Natural killer cell (primary cell): Measurements from ENCODE around the gene GCNT2. TPM values are rescaled to one million over a fixed set of nuclear protein-coding genes. Genes with fewer than 3 reads are reported as not detected.

Experiments
- ATAC-seq, 3 donors: fragments of 150-1000 bp in 2 of 3; fragments of 200-7000 bp in 1 of 3; cut with Tn5 transposase; 1 replicate in 1 of 3; 2 replicates in 2 of 3; pipeline ENCODE4 v1.10.0; 2021; ENCODE audit warnings: mild to moderate bottlenecking in 2 of 3, moderate library complexity in 2 of 3
- DNase-seq, 2 donors: peaks; one replicate each; pipeline versions ENCODE4 v3.0.0 to v3.0.0-alpha.2; 2013 to 2021; ENCODE audit warnings: mixed read lengths in 1 of 2
- H3K27ac ChIP-seq: one replicate; pipeline ENCODE4 v1.5.1; 2013; ENCODE audit warnings: mild to moderate bottlenecking, low read length
- H3K27me3 ChIP-seq: one replicate; pipeline ENCODE4 v1.6.1; 2013; ENCODE audit warnings: low read length; ENCODE audit not compliant: control insufficient read depth, insufficient read depth
- H3K36me3 ChIP-seq: one replicate; pipeline ENCODE4 v1.6.1; 2013; ENCODE audit warnings: low read length; ENCODE audit not compliant: control insufficient read depth, insufficient read depth
- H3K4me1 ChIP-seq: one replicate; pipeline ENCODE4 v1.6.1; 2013; ENCODE audit warnings: low read length; ENCODE audit not compliant: control insufficient read depth, insufficient read depth
- H3K4me3 ChIP-seq: one replicate; pipeline ENCODE4 v1.5.1; 2013; ENCODE audit warnings: low read length
- H3K9me3 ChIP-seq: one replicate; pipeline ENCODE4 v1.6.1; 2013; ENCODE audit warnings: low read length; ENCODE audit not compliant: control insufficient read depth, insufficient read depth
- H3K27ac Mint-ChIP-seq, 2 donors: one replicate each; pipeline ENCODE4 v1.8.0; 2022; ENCODE audit warnings: mild to moderate bottlenecking in 2 of 2, mixed read lengths in 2 of 2, moderate library complexity in 1 of 2
- H3K27me3 Mint-ChIP-seq, 2 donors: one replicate each; pipeline ENCODE4 v1.8.0; 2022; ENCODE audit warnings: low read depth in 2 of 2, mixed read lengths in 2 of 2
- H3K36me3 Mint-ChIP-seq: one replicate; pipeline ENCODE4 v1.8.0; 2022; ENCODE audit warnings: mixed read lengths
- H3K4me1 Mint-ChIP-seq, 2 donors: one replicate each; pipeline ENCODE4 v1.8.0; 2022; ENCODE audit warnings: mixed read lengths in 2 of 2
- H3K4me3 Mint-ChIP-seq: one replicate; pipeline ENCODE4 v1.8.0; 2022; ENCODE audit warnings: mild to moderate bottlenecking, moderate library complexity, mixed read lengths
- H3K9me3 Mint-ChIP-seq, 2 donors: one replicate each; pipeline ENCODE4 v1.8.0; 2022; ENCODE audit warnings: mixed read lengths in 2 of 2
- CTCF ChIP-seq: fragments of 200-600 bp; IDR thresholded peaks from one replicate; pipeline ENCODE4 v1.8.0; 2022; ENCODE audit warnings: antibody characterized with exemption
- WGBS: methylation state at CpG from one replicate; pipeline ENCODE4 v1.1.7; 2013; ENCODE audit warnings: missing lambda C conversion rate; ENCODE audit not compliant: insufficient coverage; 5-methylcytosine and 5-hydroxymethylcytosine counted together
- intact Hi-C: fragments of 100-400 bp; cut with micrococcal nuclease; formaldehyde crosslinking; loops from one replicate; pipeline ENCODE4 v1.14.2; 2022
- total RNA-seq, 4 donors: library from RNA; stranded (reverse); fragments of 120-200 nt in 1 of 4; gene quantifications; one replicate each; pipeline versions ENCODE4 v1.2.3 to v1.2.4, GENCODE V29; 2013 to 2022

Gene GCNT2
- total RNA-seq, 3 donors from 2014 or later (not counting 1 experiment from before 2014, with no cell fraction given) = 0.79 to 4.7 (median 0.80) TPM

- Histone ChIP-seq H3K27me3 (no peaks in the 10 kb centered on the region), H3K27ac (no peak overlapping the region), H3K9me3 (no peaks in the 10 kb centered on the region), H3K4me3 (no peak overlapping the region), H3K36me3 (no peaks in the 10 kb centered on the region), H3K4me1 (no peaks in the 10 kb centered on the region)
- intact Hi-C loops = no loop called here
- Mint-ChIP-seq H3K4me1 (no peaks in the 10 kb centered on the region), H3K4me3 (no peak overlapping the region), H3K27me3 (peaks cover 4 to 10% of the 10 kb centered on the region in 2 donors), H3K27ac (no peak overlapping the region), H3K9me3 (no peaks in the 10 kb centered on the region), H3K36me3 (no peaks in the 10 kb centered on the region)
- ATAC-seq = no peak
- DNase-seq = no peak
- no peak for TF ChIP-seq CTCF
- 93% methylated on average over 2 of the region's 2 CpGs for WGBS
Measured at GRCh38 chr6:10543488-10543887, 22.3 kb downstream of the GCNT2 start.

- no peak for TF ChIP-seq CTCF
- no peak overlapping the region for H3K27ac ChIP-seq
- WGBS = 69% methylated on average over 4 of the region's 4 CpGs
- Mint-ChIP-seq H3K36me3 (no peaks in the 10 kb centered on the region), H3K27ac (no peak overlapping the region), H3K27me3 (peaks cover 4 to 10% of the 10 kb centered on the region in 2 donors), H3K9me3 (no peaks in the 10 kb centered on the region), H3K4me1 (no peaks in the 10 kb centered on the region), H3K4me3 (no peak overlapping the region)
- no peaks in the 10 kb centered on the region for H3K9me3 ChIP-seq
- no peaks in the 10 kb centered on the region for H3K36me3 ChIP-seq
- DNase-seq (no peak), ATAC-seq (no peak)
- intact Hi-C loops = no loop called here
- no peaks in the 10 kb centered on the region for H3K27me3 ChIP-seq
- H3K4me1 ChIP-seq = no peaks in the 10 kb centered on the region
- no peak overlapping the region for H3K4me3 ChIP-seq
Measured at GRCh38 chr6:10545482-10545881, 24.3 kb downstream of the GCNT2 start.

GRCh38 chr6:10547809-10548208 is 26.7 kb downstream of the GCNT2 start:
- H3K27me3 Mint-ChIP-seq = peaks cover 0 to 4% of the 10 kb centered on the region in 2 donors
- intact Hi-C loops = no loop called here
- H3K4me3 Mint-ChIP-seq = no peak overlapping the region
- no peak overlapping the region for H3K27ac Mint-ChIP-seq
- Histone ChIP-seq H3K27ac (no peak overlapping the region), H3K9me3 (no peaks in the 10 kb centered on the region), H3K4me3 (no peak overlapping the region), H3K27me3 (no peaks in the 10 kb centered on the region), H3K36me3 (no peaks in the 10 kb centered on the region), H3K4me1 (no peaks in the 10 kb centered on the region)
- ATAC-seq (no peak), DNase-seq (no peak)
- TF ChIP-seq CTCF = no peak
- no peaks in the 10 kb centered on the region for H3K4me1 Mint-ChIP-seq
- H3K36me3 Mint-ChIP-seq = no peaks in the 10 kb centered on the region
- no peaks in the 10 kb centered on the region for H3K9me3 Mint-ChIP-seq

- DNase-seq = no peak
- ATAC-seq = no peak
- H3K4me3 Mint-ChIP-seq = no peak overlapping the region
- 100% methylated on average over 1 of the region's 1 CpG for WGBS
- Histone ChIP-seq H3K27ac (no peak overlapping the region), H3K27me3 (no peaks in the 10 kb centered on the region), H3K4me1 (no peaks in the 10 kb centered on the region), H3K4me3 (no peak overlapping the region), H3K36me3 (no peaks in the 10 kb centered on the region), H3K9me3 (no peaks in the 10 kb centered on the region)
- intact Hi-C loops = no loop called here
- H3K27ac Mint-ChIP-seq = no peak overlapping the region
- TF ChIP-seq CTCF = no peak
- no peaks in the 10 kb centered on the region for H3K36me3 Mint-ChIP-seq
- H3K27me3 Mint-ChIP-seq = peaks cover 4 to 7% of the 10 kb centered on the region in 2 donors
- no peaks in the 10 kb centered on the region for H3K4me1 Mint-ChIP-seq
- H3K9me3 Mint-ChIP-seq = no peaks in the 10 kb centered on the region
Measured at GRCh38 chr6:10550764-10551163, 29.6 kb downstream of the GCNT2 start.
